Spleen (tissue), 11 donors: ENCODE measurements around the gene CFAP90. TPM values are rescaled to one million over a fixed set of nuclear protein-coding genes. Genes with fewer than 3 reads are reported as not detected.

ENCODE experiments used
- DNase-seq: peaks from one replicate; pipeline ENCODE4 v3.0.0-alpha.2; 2020
- H3K27ac ChIP-seq, 8 donors: fragments of 200-600 bp; sonication (generic) in 7 of 8; 1 replicate in 4 of 8; 2 replicates in 4 of 8; pipeline versions ENCODE4 v1.5.0 to v1.8.0; 2016 to 2021; ENCODE audit warnings: inconsistent platforms in 4 of 8, mild to moderate bottlenecking in 4 of 8, moderate library complexity in 1 of 8
- H3K27me3 ChIP-seq, 7 donors: fragments of 200-600 bp; sonication (generic) in 6 of 7; replicated peaks in 1 of 7; 1 replicate in 4 of 7; 2 replicates in 3 of 7; pipeline versions ENCODE4 v1.5.0 to v1.8.0; 2016 to 2021; ENCODE audit warnings: inconsistent platforms in 3 of 7, mild to moderate bottlenecking in 1 of 7
- H3K36me3 ChIP-seq, 6 donors: fragments of 200-600 bp; sonication (generic) in 5 of 6; 1 replicate in 4 of 6; 2 replicates in 2 of 6; pipeline versions ENCODE4 v1.5.0 to v1.8.0; 2016 to 2021; ENCODE audit warnings: inconsistent platforms in 2 of 6
- H3K4me1 ChIP-seq, 6 donors: fragments of 200-600 bp; sonication (generic) in 5 of 6; 1 replicate in 3 of 6; 2 replicates in 3 of 6; pipeline versions ENCODE4 v1.5.0 to v1.8.0; 2016 to 2021; ENCODE audit warnings: inconsistent platforms in 3 of 6
- H3K4me3 ChIP-seq, 8 donors: fragments of 200-600 bp; sonication (generic) in 7 of 8; 1 replicate in 4 of 8; 2 replicates in 4 of 8; pipeline versions ENCODE4 v1.5.0 to v1.8.0; 2016 to 2021; ENCODE audit warnings: inconsistent platforms in 4 of 8, mild to moderate bottlenecking in 4 of 8, moderate library complexity in 2 of 8
- H3K9me3 ChIP-seq, 8 donors: fragments of 200-600 bp; sonication (generic) in 7 of 8; 1 replicate in 4 of 8; 2 replicates in 4 of 8; pipeline versions ENCODE4 v1.5.0 to v1.8.0; 2016 to 2021; ENCODE audit warnings: inconsistent platforms in 4 of 8
- POLR2A ChIP-seq, 3 donors: fragments of 450-650 bp; IDR thresholded peaks; one replicate each; pipeline ENCODE4 v1.5.1; 2017; ENCODE audit warnings: antibody characterized with exemption in 3 of 3, mild to moderate bottlenecking in 1 of 3
- POLR2AphosphoS5 ChIP-seq, 3 donors: sonication (generic); formaldehyde crosslinking; IDR thresholded peaks; one replicate each; pipeline ENCODE4 v1.5.1; 2017; ENCODE audit warnings: antibody characterized with exemption in 3 of 3
- WGBS, 5 donors: extraction: QIAGEN DNeasy Blood & Tissue Kit in 3 of 5; methylation state at CpG; one replicate each; pipeline versions ENCODE4 v1.1.5 to v1.1.7; 2013 to 2018; 5-methylcytosine and 5-hydroxymethylcytosine counted together
- intact Hi-C: fragments of 100-400 bp; cut with DNase I; formaldehyde crosslinking; loops from one replicate; pipeline ENCODE4 v1.15.0; 2023; ENCODE audit warnings: low total_unique reads
- polyA plus RNA-seq, 3 donors: library from polyadenylated mRNA; stranded (reverse); fragments of 200-250 nt; gene quantifications; one replicate each; pipeline ENCODE4 v1.2.1, GENCODE V29; 2013
- total RNA-seq, 7 donors: library from RNA; depleted of rRNA in 3 of 7; stranded (reverse); fragments of >200 nt in 3 of 7; fragmentation: NEBNext Ultra II Directional in 4 of 7; extraction: Animal tissue kit (Norgen Biotek cat#: 25700) in 4 of 7; gene quantifications; one replicate each; pipeline versions ENCODE4 v1.1.0 to v1.2.1, GENCODE V29; 2016 to 2021
- TF ChIP-seq, protein P1 (sequence below), 11 experiments: fragments of 200-600 bp in 7 of 11; fragments of 450-650 bp in 4 of 11; sonication (generic) in 4 of 11; IDR thresholded peaks in 8 of 11; conservative IDR thresholded peaks in 3 of 11; 1 replicate in 7 of 11; 2 replicates in 4 of 11; pipeline versions ENCODE4 v1.4.0 to v1.8.0; 2016 to 2021; ENCODE audit warnings: antibody characterized with exemption in 11 of 11, inconsistent platforms in 4 of 11, mild to moderate bottlenecking in 1 of 11
- donor health status: healthy with polysubstance abuse.
- donor health status: DM: no; HTN: no; CAD: no; lungs with moderate emphysema.
- donor health status: DM: no; HTN: no; CAD: no.
- donor health status: Bipolar disorder and iron deficiency.
- donor health status: healthy.
- donor health status: DM: no; HTN: no; CAD: no.
- donor health status: DM: yes; HTN: yes; CAD: no.

The CFAP90 gene
- total and polyA plus RNA-seq, 10 donors, result 0.17 to 0.60 (median 0.27) TPM; not detected in 7

DNA sequence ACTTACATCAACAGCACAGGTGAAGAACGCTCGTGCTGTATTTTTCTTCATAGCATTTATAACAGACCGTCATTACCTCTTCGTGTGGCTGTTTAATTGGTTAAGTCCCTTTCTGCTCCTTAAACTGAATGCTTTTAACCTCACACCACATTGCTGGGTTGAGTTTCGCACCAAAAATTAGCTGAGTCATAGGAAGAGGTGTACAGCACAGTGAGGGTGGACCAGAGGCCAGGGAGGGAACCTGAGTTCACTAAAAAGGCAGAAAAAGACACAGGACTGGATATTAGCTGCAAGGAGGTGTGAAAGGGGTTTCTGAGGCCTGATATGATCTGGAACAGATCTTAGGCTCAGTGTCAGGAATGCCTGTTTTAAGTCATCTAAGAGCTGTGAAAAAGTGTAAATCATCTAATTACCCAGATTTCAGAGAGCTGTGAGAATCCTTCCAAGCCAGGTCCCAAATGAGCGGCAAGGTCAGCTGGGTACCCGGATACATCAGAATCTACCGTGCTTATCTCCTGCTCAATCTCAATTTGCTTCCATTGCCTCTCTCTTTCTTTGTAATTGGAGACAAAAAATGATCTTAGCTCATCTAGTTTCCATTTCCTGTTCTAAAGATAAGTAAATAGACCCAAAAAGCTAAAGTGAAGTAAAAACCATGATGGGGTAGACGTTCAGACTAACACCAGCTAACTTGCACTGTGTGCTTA, 7.1 kb upstream of the CFAP90 start:
- TF ChIP-seq POLR2AphosphoS5 (IDR thresholded peaks at IDR 0.05) (no peak), POLR2A (IDR thresholded peaks at IDR 0.05) (no peak)
- TF ChIP-seq, protein P1, sequence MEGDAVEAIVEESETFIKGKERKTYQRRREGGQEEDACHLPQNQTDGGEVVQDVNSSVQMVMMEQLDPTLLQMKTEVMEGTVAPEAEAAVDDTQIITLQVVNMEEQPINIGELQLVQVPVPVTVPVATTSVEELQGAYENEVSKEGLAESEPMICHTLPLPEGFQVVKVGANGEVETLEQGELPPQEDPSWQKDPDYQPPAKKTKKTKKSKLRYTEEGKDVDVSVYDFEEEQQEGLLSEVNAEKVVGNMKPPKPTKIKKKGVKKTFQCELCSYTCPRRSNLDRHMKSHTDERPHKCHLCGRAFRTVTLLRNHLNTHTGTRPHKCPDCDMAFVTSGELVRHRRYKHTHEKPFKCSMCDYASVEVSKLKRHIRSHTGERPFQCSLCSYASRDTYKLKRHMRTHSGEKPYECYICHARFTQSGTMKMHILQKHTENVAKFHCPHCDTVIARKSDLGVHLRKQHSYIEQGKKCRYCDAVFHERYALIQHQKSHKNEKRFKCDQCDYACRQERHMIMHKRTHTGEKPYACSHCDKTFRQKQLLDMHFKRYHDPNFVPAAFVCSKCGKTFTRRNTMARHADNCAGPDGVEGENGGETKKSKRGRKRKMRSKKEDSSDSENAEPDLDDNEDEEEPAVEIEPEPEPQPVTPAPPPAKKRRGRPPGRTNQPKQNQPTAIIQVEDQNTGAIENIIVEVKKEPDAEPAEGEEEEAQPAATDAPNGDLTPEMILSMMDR (IDR thresholded peaks at IDR 0.05 in 8 of 11, conservative IDR thresholded peaks at IDR 0.05 in 3 of 11), result no peak
- Histone ChIP-seq H3K36me3 (peaks cover 0 to 58% (median 40%) of the 10 kb centered on the region in 6 donors), H3K4me3 (no peak overlapping the region), H3K4me1 (no peaks in the 10 kb centered on the region), H3K27me3 (no peaks in the 10 kb centered on the region), H3K9me3 (peaks cover 0 to 3% (median 0%) of the 10 kb centered on the region in 8 donors), H3K27ac (peak overlapping the region in 1 of 8 donors; percentile 3)
- 56 to 62% (median 59%) methylated on average over 9 of the region's 9 CpGs for WGBS, 5 donors
- no peak for DNase-seq
- intact Hi-C loops, result no loop called here

DNA sequence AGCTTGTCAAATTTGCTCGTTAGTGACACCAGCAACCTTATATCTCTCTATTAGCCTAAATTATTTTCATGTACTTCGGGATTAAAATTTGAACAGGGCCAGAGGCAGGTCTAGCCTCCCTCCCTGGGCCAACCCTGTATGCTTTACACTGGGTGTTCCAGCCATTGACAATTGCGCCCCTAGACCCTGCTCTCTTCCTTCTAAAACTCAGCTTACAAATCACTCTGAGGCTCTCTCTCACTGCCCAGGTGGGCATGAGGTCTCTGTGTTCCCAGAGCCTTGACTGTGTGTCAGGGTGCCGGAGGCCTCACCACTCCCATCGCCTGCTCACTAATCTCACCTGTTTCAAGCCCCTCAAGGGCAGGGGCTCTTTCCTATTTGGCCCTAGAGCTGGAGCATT, 6.4 kb upstream of the CFAP90 start:
- TF ChIP-seq POLR2A (IDR thresholded peaks at IDR 0.05), result no peak
- TF ChIP-seq, protein P1 (IDR thresholded peaks at IDR 0.05 in 8 of 11, conservative IDR thresholded peaks at IDR 0.05 in 3 of 11), result no peak
- TF ChIP-seq POLR2AphosphoS5 (IDR thresholded peaks at IDR 0.05), result no peak
- Histone ChIP-seq H3K27ac (no peak overlapping the region), H3K27me3 (no peaks in the 10 kb centered on the region), H3K4me1 (no peaks in the 10 kb centered on the region), H3K9me3 (peaks cover 0 to 3% (median 0%) of the 10 kb centered on the region in 8 donors), H3K36me3 (peaks cover 0 to 51% (median 37%) of the 10 kb centered on the region in 6 donors), H3K4me3 (no peak overlapping the region)
- intact Hi-C loops, result no loop called here
- WGBS, 5 donors, result 88 to 92% (median 89%) methylated on average over 5 of the region's 5 CpGs
- no peak for DNase-seq

DNA sequence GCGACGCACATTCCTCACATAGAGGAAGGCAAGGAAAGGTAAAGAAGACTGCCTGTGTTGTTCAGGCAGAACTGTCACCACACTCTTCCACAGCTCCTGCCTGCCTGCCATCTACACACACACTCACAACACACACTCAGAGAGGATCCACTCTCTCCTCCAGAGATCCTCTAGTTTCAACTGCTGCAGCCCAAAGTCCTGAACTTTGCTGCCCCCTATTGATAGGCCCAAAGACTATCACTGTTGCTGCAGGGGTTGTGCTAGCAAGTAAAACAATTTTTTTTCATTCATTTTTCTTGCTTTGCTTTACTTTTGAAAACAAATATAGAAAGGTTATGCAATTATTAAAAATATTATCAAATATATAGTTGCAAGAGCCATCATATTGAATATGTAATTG, 5.9 kb upstream of the CFAP90 start:
- Histone ChIP-seq H3K4me3 (no peak overlapping the region), H3K9me3 (peaks cover 0 to 3% (median 0%) of the 10 kb centered on the region in 8 donors), H3K27ac (no peak overlapping the region), H3K4me1 (peaks cover 0 to 4% (median 0%) of the 10 kb centered on the region in 6 donors), H3K27me3 (peaks cover 0 to 3% (median 0%) of the 10 kb centered on the region in 7 donors), H3K36me3 (peaks cover 0 to 46% (median 32%) of the 10 kb centered on the region in 6 donors)
- intact Hi-C loops, result no loop called here
- no peak for DNase-seq
- 94 to 100% (median 97%) methylated on average over 2 of the region's 2 CpGs for WGBS, 5 donors
- no peak for TF ChIP-seq POLR2AphosphoS5 (IDR thresholded peaks at IDR 0.05)
- TF ChIP-seq, protein P1 (IDR thresholded peaks at IDR 0.05 in 8 of 11, conservative IDR thresholded peaks at IDR 0.05 in 3 of 11), result peak in 7 of 11 experiments; percentile 20 to 58 (median 52)
- TF ChIP-seq POLR2A (IDR thresholded peaks at IDR 0.05), result no peak

DNA sequence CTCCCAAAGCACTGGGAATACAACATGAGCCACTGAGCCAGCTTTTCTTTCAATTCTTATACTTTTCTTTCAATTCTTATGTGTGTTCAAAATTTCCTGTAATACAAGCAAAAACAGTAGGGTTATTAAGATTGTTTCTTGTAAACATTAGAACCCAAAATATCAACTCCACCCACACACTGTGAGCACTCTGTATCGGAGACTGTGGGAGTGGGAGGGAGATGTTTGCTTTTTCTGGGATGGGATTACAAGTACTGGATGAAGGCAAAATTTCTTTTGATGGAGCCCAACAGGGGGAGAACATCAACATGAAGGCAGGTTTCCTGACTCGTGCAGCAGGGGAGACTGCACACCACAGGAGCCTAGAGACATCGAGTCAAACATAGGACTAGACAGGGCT, 4.7 kb upstream of the CFAP90 start:
- TF ChIP-seq, protein P1 (IDR thresholded peaks at IDR 0.05 in 8 of 11, conservative IDR thresholded peaks at IDR 0.05 in 3 of 11), result no peak
- TF ChIP-seq POLR2A (IDR thresholded peaks at IDR 0.05), result no peak
- TF ChIP-seq POLR2AphosphoS5 (IDR thresholded peaks at IDR 0.05), result no peak
- 79 to 87% (median 84%) methylated on average over 3 of the region's 3 CpGs for WGBS, 5 donors
- peaks cover 0 to 15% (median 8%) of the 10 kb centered on the region in 6 donors for H3K4me1 ChIP-seq

More for the DNA sequence above, 4.7 kb upstream of the CFAP90 start:
- intact Hi-C loops, result no loop called here
- Histone ChIP-seq H3K27ac (no peak overlapping the region), H3K36me3 (peaks cover 0 to 33% (median 23%) of the 10 kb centered on the region in 6 donors), H3K27me3 (peaks cover 0 to 14% (median 7%) of the 10 kb centered on the region in 7 donors), H3K4me3 (no peak overlapping the region), H3K9me3 (peaks cover 0 to 3% (median 0%) of the 10 kb centered on the region in 8 donors)
- no peak for DNase-seq
